ENCODE results near the gene EXOC5.
"Not testable (repeated sequence)": the region's sequence is repeated elsewhere in the genome, so short reads cannot be mapped to it uniquely, and the experiment has no call there.

EXOC5 gene

GRCh38 chr14:57245941-57246340 lies 22.8 kb downstream of the EXOC5 start:
- TF ChIP-seq CTCF (IDR thresholded peaks at IDR 0.05; ENCODE audit: low read depth, low read length) = no peak
- H3K36me3 ChIP-seq = peaks cover 9% of the 10 kb centered on the region; the same call in 1 of the 2 replicates
- no peak overlapping the region for H3K4me3 ChIP-seq (ENCODE audit: low read depth, low read length)
- 0 out of 2 replicates have a peak, but pooled peaks cover 3% of the 10 kb centered on the region for H3K9me3 ChIP-seq
- DNase-seq = no peak
- no peaks in the 10 kb centered on the region for H3K27me3 ChIP-seq
- no peaks in the 10 kb centered on the region for H3K4me1 ChIP-seq

- no peak overlapping the region for H3K4me3 ChIP-seq (ENCODE audit: low read depth, low read length)
- no peak for TF ChIP-seq CTCF (IDR thresholded peaks at IDR 0.05; ENCODE audit: low read depth, low read length)
- no peak for DNase-seq
- H3K4me1 ChIP-seq = no peaks in the 10 kb centered on the region
- H3K36me3 ChIP-seq = peaks cover 10% of the 10 kb centered on the region; the same call in 1 of the 2 replicates
- H3K27me3 ChIP-seq = no peaks in the 10 kb centered on the region
- H3K9me3 ChIP-seq = 0 out of 2 replicates have a peak, but pooled peaks cover 3% of the 10 kb centered on the region
Observed at GRCh38 chr14:57244106-57244505, 24.6 kb downstream of the EXOC5 start.

- H3K9me3 ChIP-seq = 0 out of 2 replicates have a peak, but pooled peaks cover 3% of the 10 kb centered on the region
- H3K36me3 ChIP-seq = peaks cover 12% of the 10 kb centered on the region; the same call in 1 of the 2 replicates
- H3K27me3 ChIP-seq = no peaks in the 10 kb centered on the region
- DNase-seq = no peak
- H3K4me1 ChIP-seq = no peaks in the 10 kb centered on the region
- no peak overlapping the region for H3K4me3 ChIP-seq (ENCODE audit: low read depth, low read length)
- no peak for TF ChIP-seq CTCF (IDR thresholded peaks at IDR 0.05; ENCODE audit: low read depth, low read length)
Observed at GRCh38 chr14:57243320-57243719, 25.4 kb downstream of the EXOC5 start.

- not testable (repeated sequence) for H3K4me3 ChIP-seq (ENCODE audit: low read depth, low read length); H3K27me3 ChIP-seq; H3K4me1 ChIP-seq; DNase-seq; H3K9me3 ChIP-seq; H3K36me3 ChIP-seq
Observed at GRCh38 chr14:57240115-57240514, 28.6 kb downstream of the EXOC5 start.

- Histone ChIP-seq H3K4me3 (ENCODE audit: low read depth, low read length) (no peak overlapping the region), H3K4me1 (no peaks in the 10 kb centered on the region), H3K36me3 (peaks cover 31% of the 10 kb centered on the region), H3K27me3 (no peaks in the 10 kb centered on the region), H3K9me3 (no peaks in the 10 kb centered on the region)
- no peak for DNase-seq
- no peak for TF ChIP-seq CTCF (IDR thresholded peaks at IDR 0.05; ENCODE audit: low read depth, low read length)
Observed at GRCh38 chr14:57232006-57232405, 36.7 kb downstream of the EXOC5 start.

- DNase-seq = not testable (repeated sequence)
- peaks cover 26% of the 10 kb centered on the region for H3K36me3 ChIP-seq
Observed at GRCh38 chr14:57228320-57228719, 40.4 kb downstream of the EXOC5 start.

GRCh38 chr14:57227083-57227482 lies 41.6 kb downstream of the EXOC5 start:
- peaks cover 21% of the 10 kb centered on the region for H3K36me3 ChIP-seq
- H3K27me3 ChIP-seq = no peaks in the 10 kb centered on the region
- no peaks in the 10 kb centered on the region for H3K4me1 ChIP-seq
- DNase-seq = no peak
- TF ChIP-seq CTCF (IDR thresholded peaks at IDR 0.05; ENCODE audit: low read depth, low read length) = no peak
- no peaks in the 10 kb centered on the region for H3K9me3 ChIP-seq
- H3K4me3 ChIP-seq (ENCODE audit: low read depth, low read length) = no peak overlapping the region

More at GRCh38 chr14:57228320-57228719, 40.4 kb downstream of the EXOC5 start:
- H3K4me3 ChIP-seq (ENCODE audit: low read depth, low read length); H3K27me3 ChIP-seq; H3K4me1 ChIP-seq; H3K9me3 ChIP-seq: not testable (repeated sequence)
